Prostate gland (tissue), 2 donors: Measurements from ENCODE around the gene LEPR.

Experiments
- POLR2AphosphoS5 ChIP-seq: sonication (generic); formaldehyde crosslinking; IDR thresholded peaks from one replicate; pipeline ENCODE4 v1.6.1; 2017; ENCODE audit warnings: antibody characterized with exemption
- TF ChIP-seq, protein P1 (sequence below), 4 experiments: fragments of 200-600 bp in 2 of 4; fragments of 450-650 bp in 2 of 4; sonication (generic) in 2 of 4; IDR thresholded peaks; 1 replicate in 3 of 4; 2 replicates in 1 of 4; pipeline ENCODE4 v1.5.1; 2016 to 2019; ENCODE audit warnings: antibody characterized with exemption in 4 of 4, mild to moderate bottlenecking in 2 of 4, moderate library complexity in 2 of 4

DNA sequence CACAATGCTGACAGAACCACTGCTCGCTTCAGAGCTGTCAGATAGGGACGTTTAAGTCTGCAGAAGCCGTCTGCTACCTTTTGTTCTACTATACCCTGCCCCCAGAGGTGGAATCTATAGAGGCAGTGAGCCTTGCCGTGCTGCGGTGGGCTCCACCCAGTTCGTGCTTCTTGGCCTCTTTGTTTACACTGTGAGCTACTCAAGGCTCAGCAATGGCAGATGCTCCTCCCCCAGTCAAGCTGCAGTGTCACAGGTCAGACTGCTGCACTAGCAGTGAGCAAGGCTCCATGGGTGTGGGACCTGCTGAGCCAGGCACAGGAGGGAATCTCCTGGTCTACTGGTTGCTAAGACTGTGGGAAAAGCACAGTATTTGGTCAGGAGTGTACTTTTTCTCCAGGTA is 47.1 kb downstream of the LEPR start:
- TF ChIP-seq, protein P1, sequence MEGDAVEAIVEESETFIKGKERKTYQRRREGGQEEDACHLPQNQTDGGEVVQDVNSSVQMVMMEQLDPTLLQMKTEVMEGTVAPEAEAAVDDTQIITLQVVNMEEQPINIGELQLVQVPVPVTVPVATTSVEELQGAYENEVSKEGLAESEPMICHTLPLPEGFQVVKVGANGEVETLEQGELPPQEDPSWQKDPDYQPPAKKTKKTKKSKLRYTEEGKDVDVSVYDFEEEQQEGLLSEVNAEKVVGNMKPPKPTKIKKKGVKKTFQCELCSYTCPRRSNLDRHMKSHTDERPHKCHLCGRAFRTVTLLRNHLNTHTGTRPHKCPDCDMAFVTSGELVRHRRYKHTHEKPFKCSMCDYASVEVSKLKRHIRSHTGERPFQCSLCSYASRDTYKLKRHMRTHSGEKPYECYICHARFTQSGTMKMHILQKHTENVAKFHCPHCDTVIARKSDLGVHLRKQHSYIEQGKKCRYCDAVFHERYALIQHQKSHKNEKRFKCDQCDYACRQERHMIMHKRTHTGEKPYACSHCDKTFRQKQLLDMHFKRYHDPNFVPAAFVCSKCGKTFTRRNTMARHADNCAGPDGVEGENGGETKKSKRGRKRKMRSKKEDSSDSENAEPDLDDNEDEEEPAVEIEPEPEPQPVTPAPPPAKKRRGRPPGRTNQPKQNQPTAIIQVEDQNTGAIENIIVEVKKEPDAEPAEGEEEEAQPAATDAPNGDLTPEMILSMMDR (IDR thresholded peaks at IDR 0.05), result no peak
- TF ChIP-seq POLR2AphosphoS5, result no peak
